Posterior vena cava (tissue), 2 donors: Measurements from ENCODE around the gene TMEM244. TPM values are rescaled to one million over a fixed set of nuclear protein-coding genes. Genes with fewer than 3 reads are reported as not detected.

Experiments
- total RNA-seq, 2 donors: library from RNA; stranded (reverse); fragmentation: NEBNext Ultra II Directional; extraction: Animal tissue kit (Norgen Biotek cat#: 25700); gene quantifications; one replicate each; pipeline ENCODE4 v1.2.1, GENCODE V29; 2021
- donor health status: DM: yes; HTN: yes; CAD: no.
- donor health status: DM: yes; HTN: yes; CAD: no.

TMEM244 gene
- total RNA-seq, 2 donors from 2014 or later = not detected

Other genes with a start within 250 kb of the TMEM244 start
- 10 to 100 TPM; 13.7 to 18.7 TPM for gene ARHGAP18, start 151.1 kb downstream of the TMEM244 start, total RNA-seq
- 10 to 100 TPM in 1 of 2 donors, 1 to 10 TPM in 1; 6.4 to 10.5 TPM for gene L3MBTL3, start 157.3 kb upstream of the TMEM244 start, total RNA-seq